Measurements from ENCODE around the gene PIEZO2. TPM values are rescaled to one million over a fixed set of nuclear protein-coding genes. Genes with fewer than 3 reads are reported as not detected.

PIEZO2 gene
- total RNA-seq, 1 experiment from 2014 or later: 10.7 TPM

GRCh38 chr18:11009869-11010268, 139.5 kb downstream of the PIEZO2 start (continued):
- TF ChIP-seq AR (CRISPR knock-in tag; IDR thresholded peaks at IDR 0.05): no peak
- no peak for TF ChIP-seq JAZF1 (CRISPR knock-in tag; IDR thresholded peaks at IDR 0.05)
- no peak for TF ChIP-seq NFYB (CRISPR knock-in tag; conservative IDR thresholded peaks at IDR 0.05; ENCODE audit: low read depth)

GRCh38 chr18:11009147-11009546, 140.2 kb downstream of the PIEZO2 start:
- POLR2A ChIA-PET: no interaction called here
- Mint-ChIP-seq H3K4me1 (peaks cover 15% of the 10 kb centered on the region), H3K27me3 (ENCODE audit: low read depth) (no peaks in the 10 kb centered on the region), H3K9me3 (no peaks in the 10 kb centered on the region; the same call in 1 of the 2 replicates), H3K27ac (no peak overlapping the region), H3K4me3 (no peak overlapping the region), H3K36me3 (no peaks in the 10 kb centered on the region)
- no peak for DNase-seq (ENCODE audit: low spot score)
- no peak for ATAC-seq
- CTCF ChIA-PET: no interaction called here
- TF ChIP-seq ELF4 (CRISPR knock-in tag; IDR thresholded peaks at IDR 0.05; ENCODE audit: low read depth) (no peak), ZNF317 (CRISPR knock-in tag; IDR thresholded peaks at IDR 0.05; ENCODE audit: borderline replicate concordance, low read depth) (no peak), MYBL2 (CRISPR knock-in tag; IDR thresholded peaks at IDR 0.05) (no peak), TP53 (CRISPR knock-in tag; IDR thresholded peaks at IDR 0.05) (no peak), E2F4 (CRISPR knock-in tag; IDR thresholded peaks at IDR 0.05; ENCODE audit: borderline replicate concordance, low read depth) (no peak), JAZF1 (CRISPR knock-in tag; IDR thresholded peaks at IDR 0.05) (no peak), NR2C2 (CRISPR knock-in tag; IDR thresholded peaks at IDR 0.05) (no peak), ZNF263 (CRISPR knock-in tag; IDR thresholded peaks at IDR 0.05; ENCODE audit: low read depth) (no peak), ETV6 (CRISPR knock-in tag; IDR thresholded peaks at IDR 0.05) (no peak), HMGXB4 (CRISPR knock-in tag; IDR thresholded peaks at IDR 0.05) (no peak), ATF1 (CRISPR knock-in tag; IDR thresholded peaks at IDR 0.05) (no peak)
- TF ChIP-seq, protein P1, sequence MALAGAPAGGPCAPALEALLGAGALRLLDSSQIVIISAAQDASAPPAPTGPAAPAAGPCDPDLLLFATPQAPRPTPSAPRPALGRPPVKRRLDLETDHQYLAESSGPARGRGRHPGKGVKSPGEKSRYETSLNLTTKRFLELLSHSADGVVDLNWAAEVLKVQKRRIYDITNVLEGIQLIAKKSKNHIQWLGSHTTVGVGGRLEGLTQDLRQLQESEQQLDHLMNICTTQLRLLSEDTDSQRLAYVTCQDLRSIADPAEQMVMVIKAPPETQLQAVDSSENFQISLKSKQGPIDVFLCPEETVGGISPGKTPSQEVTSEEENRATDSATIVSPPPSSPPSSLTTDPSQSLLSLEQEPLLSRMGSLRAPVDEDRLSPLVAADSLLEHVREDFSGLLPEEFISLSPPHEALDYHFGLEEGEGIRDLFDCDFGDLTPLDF (CRISPR knock-in tag; IDR thresholded peaks at IDR 0.05): no peak
- TF ChIP-seq, protein P2, sequence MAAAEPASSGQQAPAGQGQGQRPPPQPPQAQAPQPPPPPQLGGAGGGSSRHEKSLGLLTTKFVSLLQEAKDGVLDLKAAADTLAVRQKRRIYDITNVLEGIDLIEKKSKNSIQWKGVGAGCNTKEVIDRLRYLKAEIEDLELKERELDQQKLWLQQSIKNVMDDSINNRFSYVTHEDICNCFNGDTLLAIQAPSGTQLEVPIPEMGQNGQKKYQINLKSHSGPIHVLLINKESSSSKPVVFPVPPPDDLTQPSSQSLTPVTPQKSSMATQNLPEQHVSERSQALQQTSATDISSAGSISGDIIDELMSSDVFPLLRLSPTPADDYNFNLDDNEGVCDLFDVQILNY (CRISPR knock-in tag; IDR thresholded peaks at IDR 0.05): no peak
- TF ChIP-seq, protein P3, sequence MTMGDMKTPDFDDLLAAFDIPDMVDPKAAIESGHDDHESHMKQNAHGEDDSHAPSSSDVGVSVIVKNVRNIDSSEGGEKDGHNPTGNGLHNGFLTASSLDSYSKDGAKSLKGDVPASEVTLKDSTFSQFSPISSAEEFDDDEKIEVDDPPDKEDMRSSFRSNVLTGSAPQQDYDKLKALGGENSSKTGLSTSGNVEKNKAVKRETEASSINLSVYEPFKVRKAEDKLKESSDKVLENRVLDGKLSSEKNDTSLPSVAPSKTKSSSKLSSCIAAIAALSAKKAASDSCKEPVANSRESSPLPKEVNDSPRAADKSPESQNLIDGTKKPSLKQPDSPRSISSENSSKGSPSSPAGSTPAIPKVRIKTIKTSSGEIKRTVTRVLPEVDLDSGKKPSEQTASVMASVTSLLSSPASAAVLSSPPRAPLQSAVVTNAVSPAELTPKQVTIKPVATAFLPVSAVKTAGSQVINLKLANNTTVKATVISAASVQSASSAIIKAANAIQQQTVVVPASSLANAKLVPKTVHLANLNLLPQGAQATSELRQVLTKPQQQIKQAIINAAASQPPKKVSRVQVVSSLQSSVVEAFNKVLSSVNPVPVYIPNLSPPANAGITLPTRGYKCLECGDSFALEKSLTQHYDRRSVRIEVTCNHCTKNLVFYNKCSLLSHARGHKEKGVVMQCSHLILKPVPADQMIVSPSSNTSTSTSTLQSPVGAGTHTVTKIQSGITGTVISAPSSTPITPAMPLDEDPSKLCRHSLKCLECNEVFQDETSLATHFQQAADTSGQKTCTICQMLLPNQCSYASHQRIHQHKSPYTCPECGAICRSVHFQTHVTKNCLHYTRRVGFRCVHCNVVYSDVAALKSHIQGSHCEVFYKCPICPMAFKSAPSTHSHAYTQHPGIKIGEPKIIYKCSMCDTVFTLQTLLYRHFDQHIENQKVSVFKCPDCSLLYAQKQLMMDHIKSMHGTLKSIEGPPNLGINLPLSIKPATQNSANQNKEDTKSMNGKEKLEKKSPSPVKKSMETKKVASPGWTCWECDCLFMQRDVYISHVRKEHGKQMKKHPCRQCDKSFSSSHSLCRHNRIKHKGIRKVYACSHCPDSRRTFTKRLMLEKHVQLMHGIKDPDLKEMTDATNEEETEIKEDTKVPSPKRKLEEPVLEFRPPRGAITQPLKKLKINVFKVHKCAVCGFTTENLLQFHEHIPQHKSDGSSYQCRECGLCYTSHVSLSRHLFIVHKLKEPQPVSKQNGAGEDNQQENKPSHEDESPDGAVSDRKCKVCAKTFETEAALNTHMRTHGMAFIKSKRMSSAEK (CRISPR knock-in tag; IDR thresholded peaks at IDR 0.05; ENCODE audit: borderline replicate concordance): no peak
- TF ChIP-seq, protein P4, sequence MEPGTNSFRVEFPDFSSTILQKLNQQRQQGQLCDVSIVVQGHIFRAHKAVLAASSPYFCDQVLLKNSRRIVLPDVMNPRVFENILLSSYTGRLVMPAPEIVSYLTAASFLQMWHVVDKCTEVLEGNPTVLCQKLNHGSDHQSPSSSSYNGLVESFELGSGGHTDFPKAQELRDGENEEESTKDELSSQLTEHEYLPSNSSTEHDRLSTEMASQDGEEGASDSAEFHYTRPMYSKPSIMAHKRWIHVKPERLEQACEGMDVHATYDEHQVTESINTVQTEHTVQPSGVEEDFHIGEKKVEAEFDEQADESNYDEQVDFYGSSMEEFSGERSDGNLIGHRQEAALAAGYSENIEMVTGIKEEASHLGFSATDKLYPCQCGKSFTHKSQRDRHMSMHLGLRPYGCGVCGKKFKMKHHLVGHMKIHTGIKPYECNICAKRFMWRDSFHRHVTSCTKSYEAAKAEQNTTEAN (CRISPR knock-in tag; IDR thresholded peaks at IDR 0.05): no peak
- TF ChIP-seq, protein P5, sequence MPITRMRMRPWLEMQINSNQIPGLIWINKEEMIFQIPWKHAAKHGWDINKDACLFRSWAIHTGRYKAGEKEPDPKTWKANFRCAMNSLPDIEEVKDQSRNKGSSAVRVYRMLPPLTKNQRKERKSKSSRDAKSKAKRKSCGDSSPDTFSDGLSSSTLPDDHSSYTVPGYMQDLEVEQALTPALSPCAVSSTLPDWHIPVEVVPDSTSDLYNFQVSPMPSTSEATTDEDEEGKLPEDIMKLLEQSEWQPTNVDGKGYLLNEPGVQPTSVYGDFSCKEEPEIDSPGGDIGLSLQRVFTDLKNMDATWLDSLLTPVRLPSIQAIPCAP (CRISPR knock-in tag; IDR thresholded peaks at IDR 0.05): no peak
- TF ChIP-seq, protein P6, sequence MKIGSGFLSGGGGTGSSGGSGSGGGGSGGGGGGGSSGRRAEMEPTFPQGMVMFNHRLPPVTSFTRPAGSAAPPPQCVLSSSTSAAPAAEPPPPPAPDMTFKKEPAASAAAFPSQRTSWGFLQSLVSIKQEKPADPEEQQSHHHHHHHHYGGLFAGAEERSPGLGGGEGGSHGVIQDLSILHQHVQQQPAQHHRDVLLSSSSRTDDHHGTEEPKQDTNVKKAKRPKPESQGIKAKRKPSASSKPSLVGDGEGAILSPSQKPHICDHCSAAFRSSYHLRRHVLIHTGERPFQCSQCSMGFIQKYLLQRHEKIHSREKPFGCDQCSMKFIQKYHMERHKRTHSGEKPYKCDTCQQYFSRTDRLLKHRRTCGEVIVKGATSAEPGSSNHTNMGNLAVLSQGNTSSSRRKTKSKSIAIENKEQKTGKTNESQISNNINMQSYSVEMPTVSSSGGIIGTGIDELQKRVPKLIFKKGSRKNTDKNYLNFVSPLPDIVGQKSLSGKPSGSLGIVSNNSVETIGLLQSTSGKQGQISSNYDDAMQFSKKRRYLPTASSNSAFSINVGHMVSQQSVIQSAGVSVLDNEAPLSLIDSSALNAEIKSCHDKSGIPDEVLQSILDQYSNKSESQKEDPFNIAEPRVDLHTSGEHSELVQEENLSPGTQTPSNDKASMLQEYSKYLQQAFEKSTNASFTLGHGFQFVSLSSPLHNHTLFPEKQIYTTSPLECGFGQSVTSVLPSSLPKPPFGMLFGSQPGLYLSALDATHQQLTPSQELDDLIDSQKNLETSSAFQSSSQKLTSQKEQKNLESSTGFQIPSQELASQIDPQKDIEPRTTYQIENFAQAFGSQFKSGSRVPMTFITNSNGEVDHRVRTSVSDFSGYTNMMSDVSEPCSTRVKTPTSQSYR (CRISPR knock-in tag; IDR thresholded peaks at IDR 0.05): no peak
